Germinal center (tissue), 1 donor: ENCODE data around the gene USP24.
"Not testable (repeated sequence)": the region's sequence is repeated elsewhere in the genome, so short reads cannot be mapped to it uniquely, and the experiment has no call there.

Experiments
- DNase-seq: peaks from one replicate; pipeline ENCODE4 v3.0.0; 2012; ENCODE audit warnings: mixed read lengths, low spot score

Gene USP24

DNA sequence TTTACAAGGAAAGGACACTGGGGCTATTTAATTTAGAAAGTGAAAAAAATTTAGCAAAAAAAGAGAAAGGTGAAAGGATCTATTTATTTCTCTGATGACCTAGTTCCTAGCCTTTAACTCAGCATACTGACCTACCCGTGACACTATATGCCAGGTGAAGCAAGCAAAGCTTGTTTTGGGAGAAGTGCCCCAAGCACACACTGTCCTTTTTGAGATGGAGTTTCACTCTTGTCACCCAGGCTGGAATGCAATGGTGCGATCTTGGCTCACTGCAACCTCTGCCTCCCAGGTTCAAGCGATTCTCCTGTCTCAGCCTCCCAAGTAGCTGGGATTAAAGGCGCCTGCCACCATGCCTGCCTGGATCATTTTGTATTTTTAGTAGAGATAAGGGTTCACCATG, 14.6 kb upstream of the USP24 start:
- DNase-seq: not testable (repeated sequence)

DNA sequence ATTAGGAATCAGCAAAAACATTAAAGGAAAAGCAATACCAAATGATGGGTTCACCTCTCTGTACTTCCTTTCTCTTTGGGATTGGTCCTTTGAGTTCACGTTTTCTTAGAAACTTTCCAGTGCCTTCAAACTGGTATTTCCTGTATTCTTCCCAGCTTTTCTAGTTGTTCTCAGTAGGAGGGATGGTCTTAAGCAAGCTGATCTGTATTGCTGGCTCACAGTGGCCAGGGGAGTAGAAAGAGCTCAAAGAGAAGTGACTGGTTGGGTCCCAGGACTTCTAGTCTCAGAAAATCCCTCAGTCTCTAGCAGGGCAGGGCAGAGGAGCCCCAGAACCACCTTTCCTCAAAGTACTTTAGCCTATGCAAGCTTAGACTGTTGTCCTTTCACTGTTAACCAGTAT, 10.1 kb upstream of the USP24 start:
- DNase-seq: no peak

DNA sequence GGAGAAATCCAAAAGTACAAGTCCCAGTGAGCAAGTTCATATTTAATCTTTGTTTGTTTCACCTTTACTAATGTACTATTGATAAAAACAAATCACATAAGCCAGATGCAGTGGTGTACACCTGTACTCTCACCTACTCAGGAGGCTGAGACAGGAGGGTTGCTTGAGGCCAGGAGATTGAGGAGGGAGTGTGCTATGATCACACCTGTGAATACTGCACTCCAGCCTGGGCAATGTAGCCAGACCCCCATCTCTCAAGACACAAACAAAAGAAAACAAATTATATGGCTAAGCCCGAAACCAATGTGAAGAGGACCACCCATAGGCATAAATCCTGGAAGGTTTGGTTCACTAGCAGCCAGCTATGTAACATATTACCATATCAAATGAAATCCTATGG, 9.6 kb upstream of the USP24 start:
- DNase-seq: no peak

DNA sequence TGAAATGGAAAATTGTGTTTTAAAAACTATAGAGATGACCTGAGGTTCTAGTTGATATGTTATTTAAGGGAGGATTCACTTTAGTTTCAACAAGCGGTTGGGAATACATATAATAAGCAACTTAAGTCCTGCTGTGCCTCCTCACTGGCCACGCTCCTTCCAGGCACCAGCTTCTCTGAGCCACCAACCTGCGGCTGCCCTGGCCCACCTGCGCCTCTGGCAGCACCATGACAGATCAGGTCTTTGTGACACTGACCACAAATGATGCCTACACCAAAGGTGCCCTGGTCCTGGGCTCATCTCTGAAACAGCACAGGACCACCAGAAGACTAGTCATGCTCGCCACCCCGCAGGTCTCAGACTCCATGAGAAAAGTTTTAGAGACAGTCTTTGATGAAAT, 7.0 kb upstream of the USP24 start:
- DNase-seq: no peak

DNA sequence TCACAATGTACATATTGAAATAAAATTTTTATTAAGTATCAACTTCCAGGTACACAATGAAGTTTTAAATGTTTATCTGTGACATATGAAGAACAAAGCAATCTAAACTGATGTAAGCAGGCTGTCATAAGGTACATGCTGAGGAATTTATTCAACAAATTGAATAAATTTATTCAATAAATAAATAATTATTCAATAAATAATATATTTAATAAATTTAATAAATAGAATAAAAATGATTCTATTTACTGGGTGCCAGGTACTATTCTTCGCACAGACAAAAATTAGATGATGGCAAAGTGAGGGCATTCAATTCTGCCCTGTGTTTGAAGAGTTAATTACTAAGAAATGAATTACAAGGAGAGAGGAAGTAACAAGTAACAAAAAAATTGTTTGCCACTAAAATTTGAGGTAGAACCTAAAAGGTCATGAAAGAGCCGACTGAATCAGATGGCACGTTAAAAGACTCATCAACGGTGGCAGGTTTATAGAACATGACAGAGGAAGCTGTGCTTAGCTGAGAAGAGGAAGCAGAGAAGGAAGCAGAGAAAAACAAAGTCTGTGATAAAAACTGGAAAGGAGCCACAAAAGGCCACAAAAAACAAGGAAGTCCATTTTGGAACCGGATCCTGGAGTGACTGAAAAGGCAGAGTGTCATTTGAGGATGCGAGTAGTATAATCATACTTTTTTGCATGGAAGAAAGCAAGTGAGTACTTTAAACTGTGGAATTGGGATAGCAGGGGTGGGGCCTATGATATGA, 2.2 kb upstream of the USP24 start:
- peak; percentile 53 for DNase-seq

DNA sequence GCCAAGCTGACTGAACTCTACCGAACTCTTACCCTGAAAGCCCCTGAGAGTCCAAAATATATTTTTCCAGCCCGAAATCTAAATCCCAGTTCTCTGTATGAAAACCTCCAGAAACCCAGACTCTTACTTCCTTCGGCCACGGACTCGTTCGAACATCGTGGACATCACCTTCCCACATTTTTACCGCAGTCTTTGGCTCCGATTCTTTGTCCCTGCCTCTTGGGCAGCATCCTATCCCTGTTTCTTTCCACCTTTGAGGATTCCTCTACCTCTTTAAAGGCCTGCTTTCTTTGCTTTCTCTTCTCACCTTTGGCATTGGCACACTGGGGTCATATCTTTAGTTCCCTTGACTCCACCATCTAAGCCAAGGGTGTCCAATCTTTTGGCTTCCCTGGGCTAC, 932 bp upstream of the USP24 start:
- no peak for DNase-seq

DNA sequence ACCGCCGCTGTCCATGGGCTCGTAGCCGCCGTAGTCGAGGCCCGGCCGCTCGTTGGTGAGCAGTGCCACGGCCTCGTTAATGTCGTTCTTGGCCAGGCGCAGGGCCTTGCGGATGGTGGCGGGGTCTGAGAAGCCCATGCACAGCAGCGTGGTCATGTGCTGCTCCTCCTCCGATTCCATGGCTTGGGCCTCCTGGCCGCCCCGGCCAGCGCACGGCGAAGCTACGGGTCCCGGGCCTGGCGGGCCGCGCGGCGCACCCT, 300 bp downstream of the USP24 start:
- DNase-seq: no peak

DNA sequence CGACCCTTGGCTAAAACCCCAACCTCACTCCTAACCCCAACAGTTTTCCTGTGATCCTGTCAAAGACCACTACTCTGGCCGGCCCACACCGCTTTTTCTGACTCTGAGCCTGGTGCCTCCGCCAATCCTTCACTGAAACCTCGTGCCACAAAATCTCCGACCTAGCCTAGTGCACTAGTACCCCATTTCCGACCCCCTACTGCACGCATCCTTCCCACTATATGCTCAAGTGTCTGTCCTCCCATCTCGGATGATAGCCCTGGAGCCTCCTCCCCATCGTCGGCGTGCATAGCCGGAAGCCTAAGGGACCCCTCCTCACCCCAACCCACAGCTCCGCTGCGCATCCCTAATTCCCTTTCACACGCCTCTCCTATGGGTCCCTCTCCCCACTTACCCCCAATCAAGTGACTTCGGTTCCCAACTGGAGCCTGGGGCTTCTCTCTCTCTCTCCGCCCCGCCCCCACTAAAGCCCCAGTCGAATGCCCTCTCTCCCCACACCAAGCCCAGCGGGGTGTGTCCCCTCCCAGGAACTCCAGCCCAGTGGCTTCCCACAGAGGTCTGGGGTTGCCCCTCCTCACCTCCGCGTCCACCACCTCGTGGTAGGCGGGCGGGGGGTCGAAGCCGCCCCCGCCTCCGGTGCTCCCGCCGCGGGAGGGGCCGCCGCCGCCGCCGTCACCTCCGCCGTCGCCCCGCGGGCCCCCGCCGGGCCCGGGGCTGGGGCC, 791 bp downstream of the USP24 start:
- peak; percentile 58 for DNase-seq

DNA sequence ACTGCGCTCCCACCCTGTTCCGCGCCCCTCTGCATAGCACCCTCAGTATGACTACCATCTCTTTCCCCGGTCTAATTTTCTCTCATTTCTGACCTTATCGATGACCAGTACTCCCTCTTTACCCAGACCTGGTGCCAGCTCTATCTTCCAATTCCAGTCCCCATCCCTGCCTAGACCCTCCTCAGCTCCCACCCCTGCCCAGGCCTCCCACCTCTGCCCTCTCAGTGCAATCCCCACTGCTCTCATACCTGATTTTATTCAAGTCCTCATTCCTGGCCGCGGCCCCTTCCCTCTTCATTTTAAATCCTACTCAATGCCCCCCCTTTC, 1.3 kb downstream of the USP24 start:
- no peak for DNase-seq

DNA sequence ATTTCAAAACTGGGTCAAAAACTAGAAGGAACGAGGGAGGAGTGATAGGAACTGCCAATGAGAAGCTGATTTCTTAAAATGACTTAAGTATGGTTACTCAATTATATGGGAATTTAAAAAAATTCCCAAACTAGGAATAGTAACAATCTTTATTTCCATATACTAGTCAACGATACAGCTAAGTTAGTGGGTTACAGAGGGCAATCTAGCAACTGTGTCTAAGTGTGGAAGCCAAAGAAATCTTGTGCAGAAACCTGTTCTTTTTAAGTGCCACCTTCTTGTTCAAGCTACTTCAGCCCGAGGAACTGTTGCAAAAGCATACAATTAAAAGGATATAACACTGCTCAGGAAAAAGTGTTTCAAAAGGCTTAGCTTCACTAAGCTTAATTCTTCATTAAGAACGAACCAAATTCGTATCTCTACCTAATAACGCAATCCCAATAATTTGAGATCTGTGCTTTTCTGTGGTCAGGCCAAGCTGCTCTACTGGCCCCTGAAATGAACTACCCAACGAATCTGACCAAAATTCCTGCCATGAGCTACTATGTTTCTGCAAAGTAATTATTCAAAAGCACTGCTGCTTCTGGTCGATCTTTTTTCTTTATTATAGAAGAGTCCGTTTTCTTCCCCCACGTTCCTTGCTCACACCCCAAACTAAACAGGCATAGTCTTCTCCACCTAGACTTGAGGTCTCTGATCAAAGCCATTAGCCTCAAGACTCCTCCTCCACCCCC, 1.8 kb downstream of the USP24 start:
- peak; percentile 47 for DNase-seq

DNA sequence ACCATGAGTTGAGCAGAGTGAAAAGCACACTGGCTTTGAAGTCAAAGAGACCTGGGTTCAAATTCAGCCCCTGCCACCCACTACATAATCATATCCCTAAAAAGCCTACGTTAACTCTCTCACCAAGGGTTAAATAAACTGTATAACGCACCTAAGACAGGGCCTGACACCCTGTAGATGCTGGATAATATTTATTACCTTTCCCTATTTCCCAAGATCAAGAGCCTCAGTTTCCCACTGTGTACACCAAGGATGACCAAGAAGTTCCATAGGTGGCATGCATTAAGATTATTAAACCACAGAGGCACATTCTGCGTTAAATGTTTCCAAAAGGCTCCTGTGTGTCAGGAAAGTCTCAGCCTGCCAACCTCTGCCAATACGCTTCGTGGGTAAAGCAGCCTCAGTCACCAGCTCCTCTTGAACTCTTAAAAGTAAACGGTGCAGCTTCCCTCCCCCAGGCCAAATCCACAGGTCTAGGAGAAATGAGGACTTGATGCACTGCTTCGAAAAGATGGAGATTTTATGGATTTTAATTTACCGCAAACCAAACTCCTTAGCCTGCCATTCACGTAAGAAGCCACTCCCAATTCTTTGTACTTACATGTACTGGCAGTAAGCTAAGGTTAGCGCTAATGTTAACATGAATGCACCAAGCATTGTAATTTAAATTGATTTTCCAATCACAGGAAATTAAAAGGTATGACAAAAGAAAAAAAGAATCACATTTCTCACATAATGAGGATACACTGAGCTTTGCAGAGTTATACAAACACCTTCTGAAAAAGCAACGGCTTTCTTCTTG, 2.6 kb downstream of the USP24 start:
- DNase-seq: peak; percentile 16

DNA sequence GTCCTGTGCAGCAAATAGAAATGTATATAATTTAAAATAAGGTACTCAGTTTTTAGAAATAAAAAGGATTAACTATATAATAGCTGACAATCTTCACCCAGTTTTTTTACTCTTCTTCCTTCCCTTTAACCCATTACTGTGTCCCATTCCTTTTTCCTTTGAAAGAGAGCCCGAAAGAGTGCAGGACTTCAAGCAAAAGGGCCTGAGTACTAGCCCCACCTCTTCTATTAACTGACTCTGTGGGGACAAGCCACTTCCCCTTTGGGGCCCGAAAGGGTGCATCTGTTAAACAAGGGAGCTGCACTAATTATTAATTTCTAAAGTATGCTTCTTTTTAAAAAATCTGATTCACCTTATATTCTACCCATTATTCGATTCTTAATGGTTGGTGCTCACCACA, 3.3 kb downstream of the USP24 start:
- DNase-seq: peak; percentile 38

DNA sequence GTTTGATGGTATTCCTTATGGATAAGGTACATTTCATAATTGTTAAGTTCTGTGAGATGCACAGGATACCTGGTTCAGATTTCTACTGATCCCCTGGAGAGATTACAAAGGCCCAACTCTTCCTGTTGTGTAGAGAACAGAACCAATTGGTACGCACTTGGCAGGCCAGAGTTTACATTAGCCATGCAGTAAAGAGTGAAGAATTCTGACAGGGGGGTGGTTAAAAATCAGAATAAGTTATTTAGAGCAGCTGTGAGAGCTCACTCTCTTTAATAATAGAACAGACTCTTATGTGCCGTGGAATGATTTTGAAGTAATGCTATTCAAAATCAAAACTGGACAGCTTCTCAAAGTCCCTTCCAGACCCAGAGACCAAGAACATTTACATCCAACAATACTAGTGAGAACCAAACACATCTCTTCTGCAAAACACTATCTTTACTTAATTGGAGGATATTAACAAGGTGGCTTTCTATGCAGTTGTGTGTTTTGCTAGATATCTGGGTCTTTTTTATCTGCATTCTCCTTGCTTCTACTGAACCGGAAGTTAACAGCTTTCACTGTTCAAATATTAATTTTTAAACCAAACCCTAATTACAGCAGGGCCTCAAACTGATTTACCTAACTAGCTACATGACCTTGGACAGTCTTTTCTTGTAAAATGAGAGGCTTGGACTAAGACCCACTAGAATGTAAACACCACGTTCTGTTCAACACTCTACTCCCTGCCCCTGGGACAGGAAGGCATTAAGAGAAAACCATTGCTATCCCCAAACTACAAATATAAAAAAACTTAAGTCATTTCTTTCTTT, 4.0 kb downstream of the USP24 start:
- DNase-seq: no peak

DNA sequence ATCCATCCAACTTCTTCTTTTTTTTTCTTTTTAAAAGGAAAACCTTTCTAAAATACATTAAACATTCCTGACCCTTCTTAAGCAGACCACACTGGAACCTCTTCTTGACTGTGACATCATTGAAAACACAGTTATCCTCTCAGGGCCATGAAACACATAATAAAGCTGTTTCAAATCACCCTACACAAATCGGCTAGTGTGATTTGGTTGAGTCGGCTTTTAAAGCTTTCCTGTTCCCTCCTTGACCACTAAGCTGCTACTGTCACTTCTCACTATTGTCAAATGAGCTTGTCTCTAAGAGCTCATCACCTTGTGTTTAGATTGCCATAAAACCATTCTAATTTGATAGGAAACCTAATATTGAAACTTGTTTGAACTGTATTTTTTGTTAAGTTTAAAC, 5.9 kb downstream of the USP24 start:
- peak; percentile 6 for DNase-seq

DNA sequence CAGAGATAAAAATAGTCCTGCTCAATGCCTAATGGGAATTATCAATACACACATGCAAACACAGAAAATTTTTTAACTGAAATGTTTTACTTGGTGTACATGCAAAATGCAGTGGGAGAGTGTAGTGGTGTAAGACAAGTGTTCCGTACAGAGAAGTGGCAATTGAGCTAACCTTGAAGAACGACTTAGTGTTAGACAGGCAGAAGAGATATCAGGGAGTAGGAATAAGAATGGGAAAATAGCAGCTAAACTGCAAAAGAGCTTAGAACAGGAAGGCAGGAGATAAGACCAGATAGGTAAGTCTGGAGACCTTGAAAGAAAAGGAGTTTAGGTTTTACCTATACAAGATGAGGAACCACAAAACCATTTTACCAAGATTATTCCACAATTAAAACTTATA, 9.0 kb downstream of the USP24 start:
- no peak for DNase-seq

DNA sequence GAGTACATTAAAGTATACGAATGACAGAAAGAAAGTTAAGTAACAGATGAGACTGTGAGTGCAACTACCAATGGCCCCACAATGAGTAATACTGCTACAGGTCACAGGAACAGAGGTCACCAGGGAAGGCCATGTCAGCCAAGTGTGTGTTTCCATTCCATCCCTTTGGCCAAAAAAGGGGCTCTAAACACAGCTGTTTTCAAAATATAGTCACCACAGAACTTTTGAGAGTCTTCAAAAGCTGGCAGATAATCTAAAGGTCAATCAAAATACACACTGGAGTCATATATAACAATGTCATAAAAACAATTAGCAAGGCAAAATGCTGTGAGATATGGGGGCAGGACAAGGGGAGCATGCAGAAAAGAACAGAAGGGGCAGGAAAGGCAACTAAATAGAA, 10.2 kb downstream of the USP24 start:
- no peak for DNase-seq

DNA sequence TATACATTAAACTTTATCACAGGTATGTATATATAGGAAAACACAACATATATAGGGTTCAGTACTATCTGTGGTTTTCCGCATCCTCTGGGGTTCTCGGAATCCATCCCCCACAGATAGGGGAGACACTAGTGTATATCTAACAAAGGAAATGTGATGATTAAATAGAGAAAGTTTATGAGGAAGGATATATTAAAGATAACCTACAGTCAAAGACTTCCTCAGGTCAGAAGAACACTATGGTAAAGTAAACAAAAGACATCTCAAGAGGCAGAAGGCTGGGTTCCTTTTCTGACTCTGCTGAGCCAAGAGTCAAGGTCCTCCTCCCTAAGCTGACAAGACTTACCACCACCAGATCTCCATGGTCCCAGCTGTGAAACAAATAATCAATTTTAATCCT, 12.1 kb downstream of the USP24 start:
- DNase-seq: no peak

DNA sequence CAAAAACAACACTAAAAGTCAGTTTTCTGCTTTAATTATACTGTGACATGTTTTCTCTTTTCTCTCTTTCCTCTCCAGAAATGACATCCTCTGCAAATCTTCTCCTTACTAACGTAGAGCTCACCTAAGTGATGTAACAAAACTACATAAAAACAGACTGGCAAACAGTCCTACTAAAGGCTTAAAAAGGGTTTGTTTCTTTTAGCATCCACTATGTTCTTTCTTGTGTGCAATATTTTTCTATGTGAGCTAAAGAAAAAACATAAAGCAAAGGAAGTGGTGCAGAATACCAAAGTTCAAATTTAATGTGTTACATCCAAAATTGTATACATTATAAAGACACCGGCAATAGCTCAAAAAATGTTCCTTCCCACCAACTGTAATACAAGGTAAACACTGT, 14.5 kb downstream of the USP24 start:
- DNase-seq: no peak

DNA sequence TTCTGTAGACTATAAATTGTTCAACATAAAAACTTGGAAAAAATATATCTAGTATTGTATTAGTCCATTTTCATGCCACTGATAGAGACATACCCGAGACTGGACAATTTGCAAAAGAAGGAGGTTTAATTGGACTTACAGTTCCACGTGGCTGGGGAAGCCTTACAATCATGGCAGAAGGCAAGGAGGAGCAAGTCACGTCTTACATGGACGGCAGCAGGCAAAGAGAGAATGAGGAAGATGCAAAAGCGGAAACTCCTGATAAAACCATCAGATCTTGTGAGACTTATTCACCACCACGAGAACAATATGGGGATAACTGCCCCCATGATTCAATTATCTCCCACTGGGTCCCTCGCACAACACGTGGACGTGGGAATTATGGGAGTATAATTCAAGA, 15.4 kb downstream of the USP24 start:
- not testable (repeated sequence) for DNase-seq

DNA sequence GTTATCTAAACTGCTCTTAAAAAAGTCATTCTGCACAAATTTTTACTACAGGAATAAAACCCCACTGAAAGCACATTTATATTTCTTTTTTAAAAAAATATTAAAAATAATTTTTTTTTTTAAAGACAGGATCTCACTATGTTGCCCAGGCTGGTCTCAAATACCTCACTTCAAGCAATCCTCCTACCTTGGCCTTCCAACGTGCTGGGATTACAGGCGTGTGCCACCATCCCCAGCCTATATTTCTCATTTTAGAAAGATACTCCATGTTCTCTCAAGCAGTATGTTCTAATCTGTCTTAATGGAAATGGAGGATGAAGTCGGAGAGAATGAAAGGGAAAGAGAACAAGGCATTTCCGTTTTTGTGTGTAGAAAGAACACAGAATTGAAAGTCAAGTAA, 17.1 kb downstream of the USP24 start:
- DNase-seq: no peak

DNA sequence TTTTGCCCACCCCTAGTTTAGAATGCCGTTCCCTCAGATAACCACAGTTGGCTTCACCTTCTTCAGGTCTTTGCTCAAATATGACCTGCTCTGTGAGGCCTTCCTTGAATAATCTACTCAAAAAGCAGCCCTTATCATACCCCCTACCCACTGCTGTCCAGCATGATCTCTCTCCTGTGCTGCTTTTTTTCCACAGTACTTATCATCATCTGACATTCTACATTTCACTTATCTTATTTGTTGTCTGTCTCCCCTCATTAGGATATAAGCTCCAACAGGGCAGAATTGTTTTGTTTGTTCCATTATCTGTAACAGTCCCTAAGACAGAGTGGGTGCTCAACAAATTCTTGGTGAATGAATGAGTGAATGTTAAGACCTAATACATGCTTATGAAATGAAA, 18.1 kb downstream of the USP24 start:
- DNase-seq: no peak
